OCI-LY3 (cell line): ENCODE data around the gene POLK.

Experiments used
- EZH2phosphoT487 ChIP-seq: fragments of 200-600 bp; shearing (Covaris generic); IDR thresholded peaks from 2 replicates; pipeline ENCODE4 v1.6.1; 2018; ENCODE audit warnings: antibody characterized with exemption, mixed run types, low read depth
- TF ChIP-seq, protein P1 (sequence below): fragments of 200-600, 300-600 bp; sonication (generic); IDR thresholded peaks from 2 replicates; pipeline ENCODE4 v1.5.1; 2014; ENCODE audit warnings: antibody characterized with exemption, low read length, low read depth

DNA sequence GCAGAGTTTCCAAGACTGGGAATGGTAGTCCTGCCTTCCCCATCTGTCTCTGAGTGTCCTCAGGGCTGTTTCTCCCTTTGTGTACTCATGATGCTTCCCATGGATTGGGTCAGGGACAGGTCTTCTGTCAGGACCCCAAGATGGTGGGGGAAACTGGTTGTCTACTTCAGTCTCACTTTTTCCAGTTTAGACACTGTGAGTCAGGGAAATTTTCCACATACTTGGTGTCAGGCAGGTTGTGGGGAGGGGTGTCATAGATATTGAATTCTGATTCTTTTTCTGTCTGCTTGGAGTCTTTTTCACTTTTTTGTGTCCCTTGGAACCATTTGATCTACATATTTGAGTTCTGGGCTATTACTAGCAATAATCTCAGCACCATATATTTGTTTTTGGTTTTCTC lies 10.3 kb downstream of the POLK start:
- TF ChIP-seq, protein P1, sequence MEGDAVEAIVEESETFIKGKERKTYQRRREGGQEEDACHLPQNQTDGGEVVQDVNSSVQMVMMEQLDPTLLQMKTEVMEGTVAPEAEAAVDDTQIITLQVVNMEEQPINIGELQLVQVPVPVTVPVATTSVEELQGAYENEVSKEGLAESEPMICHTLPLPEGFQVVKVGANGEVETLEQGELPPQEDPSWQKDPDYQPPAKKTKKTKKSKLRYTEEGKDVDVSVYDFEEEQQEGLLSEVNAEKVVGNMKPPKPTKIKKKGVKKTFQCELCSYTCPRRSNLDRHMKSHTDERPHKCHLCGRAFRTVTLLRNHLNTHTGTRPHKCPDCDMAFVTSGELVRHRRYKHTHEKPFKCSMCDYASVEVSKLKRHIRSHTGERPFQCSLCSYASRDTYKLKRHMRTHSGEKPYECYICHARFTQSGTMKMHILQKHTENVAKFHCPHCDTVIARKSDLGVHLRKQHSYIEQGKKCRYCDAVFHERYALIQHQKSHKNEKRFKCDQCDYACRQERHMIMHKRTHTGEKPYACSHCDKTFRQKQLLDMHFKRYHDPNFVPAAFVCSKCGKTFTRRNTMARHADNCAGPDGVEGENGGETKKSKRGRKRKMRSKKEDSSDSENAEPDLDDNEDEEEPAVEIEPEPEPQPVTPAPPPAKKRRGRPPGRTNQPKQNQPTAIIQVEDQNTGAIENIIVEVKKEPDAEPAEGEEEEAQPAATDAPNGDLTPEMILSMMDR, result no peak
- no peak for TF ChIP-seq EZH2phosphoT487
